Activated CD4-positive, alpha-beta memory T cell treated with anti-CD3 and anti-CD28 coated beads, Interleukin-2, amount 10 ng/mL, durations not matched to agents 7 days and 5 days (primary cell): Measurements from ENCODE around the gene ISOC2. TPM values are rescaled to one million over a fixed set of nuclear protein-coding genes. Genes with fewer than 3 reads are reported as not detected.

Experiments
- CTCF ChIA-PET: fragments of 350-600 bp; sonication (Branson Sonifier 250); formaldehyde crosslinking; loops from one replicate; lab custom pipeline; 2021; ENCODE audit warnings: antibody characterized with exemption, inconsistent platforms; lab: Charles Lee
- POLR2A ChIA-PET: fragments of 350-600 bp; sonication (Branson Sonifier 250); formaldehyde crosslinking; loops from one replicate; lab custom pipeline; 2021; ENCODE audit warnings: antibody characterized with exemption; lab: Charles Lee
- DNase-seq: peaks from one replicate; pipeline ENCODE4 v3.0.0-alpha.2; 2020
- H3K27ac Mint-ChIP-seq: one replicate; pipeline ENCODE4 v1.8.0; 2021; ENCODE audit warnings: mild to moderate bottlenecking, mixed read lengths
- H3K27me3 Mint-ChIP-seq: one replicate; pipeline ENCODE4 v1.8.0; 2021; ENCODE audit warnings: mixed read lengths
- H3K36me3 Mint-ChIP-seq: one replicate; pipeline ENCODE4 v1.8.0; 2021; ENCODE audit warnings: low read depth, mixed read lengths
- H3K4me1 Mint-ChIP-seq: one replicate; pipeline ENCODE4 v1.8.0; 2021; ENCODE audit warnings: mixed read lengths
- H3K4me3 Mint-ChIP-seq: one replicate; pipeline ENCODE4 v1.8.0; 2021; ENCODE audit warnings: mild to moderate bottlenecking, mixed read lengths
- H3K9me3 Mint-ChIP-seq: one replicate; pipeline ENCODE4 v1.8.0; 2021; ENCODE audit warnings: mixed read lengths
- total RNA-seq, 2 experiments: library from RNA; stranded (reverse); gene quantifications; one replicate each; pipeline ENCODE4 v1.2.3, GENCODE V29; 2021

ISOC2 gene
- total RNA-seq, 2 experiments from 2014 or later, result 14.5 to 16.7 TPM

GRCh38 chr19:55467236-55468053, 6.0 kb upstream of the ISOC2 start:
- peaks cover 2% of the 10 kb centered on the region for H3K27me3 Mint-ChIP-seq
- no peaks in the 10 kb centered on the region for H3K9me3 Mint-ChIP-seq
- no peak overlapping the region for H3K27ac Mint-ChIP-seq
- peaks cover 6% of the 10 kb centered on the region for H3K4me1 Mint-ChIP-seq
- no peak overlapping the region for H3K4me3 Mint-ChIP-seq
- ChIA-PET CTCF (interaction anchor here (0.6 to 4.0 kb wide), 24 partner anchors 8 to 350 kb away, joined by 3 to 63 read pairs (median 4); partner anchors contain the start of genes NAT14, PPP1R12C, TMEM238 and ZNF628), POLR2A (interaction anchor here (0.9 to 1.9 kb wide), 3 partner anchors 9 to 37 kb away, joined by 3 to 6 read pairs (median 4); partner anchors contain the start of gene ZNF628)
- H3K36me3 Mint-ChIP-seq, result no peaks in the 10 kb centered on the region
- peak; percentile 73 for DNase-seq

DNA sequence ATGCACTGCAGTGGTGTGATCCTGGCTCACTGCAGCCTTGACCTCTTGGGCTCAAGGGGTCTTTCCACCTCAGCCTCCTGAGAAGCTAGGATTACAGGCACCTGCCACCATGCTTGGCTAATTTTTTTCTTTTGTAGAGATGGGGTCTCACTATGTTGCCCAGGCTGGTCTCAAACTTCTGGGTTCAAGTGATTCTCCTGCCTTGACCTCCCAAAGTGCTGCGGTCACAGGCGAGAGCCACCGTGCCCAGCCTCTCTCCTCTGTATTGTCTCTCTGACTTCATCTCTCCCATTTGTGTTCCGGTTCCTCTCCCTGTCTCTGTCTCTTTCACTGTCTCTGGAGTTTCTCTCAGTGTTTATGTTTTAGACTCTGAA, 4.8 kb upstream of the ISOC2 start:
- no peak for DNase-seq
- Mint-ChIP-seq H3K27ac (no peak overlapping the region), H3K27me3 (peaks cover 2% of the 10 kb centered on the region), H3K4me3 (no peak overlapping the region), H3K4me1 (peaks cover 15% of the 10 kb centered on the region), H3K9me3 (no peaks in the 10 kb centered on the region), H3K36me3 (no peaks in the 10 kb centered on the region)
- ChIA-PET POLR2A (interaction anchor here (1.0 to 1.9 kb wide), 2 partner anchors 10 to 38 kb away, joined by 4 to 6 read pairs; partner anchors contain the start of gene ZNF628), CTCF (interaction anchor here (0.8 to 4.0 kb wide), 10 partner anchors 11 to 325 kb away, joined by 3 to 63 read pairs (median 6); partner anchors contain the start of genes ZNF628 and ZNF865)

DNA sequence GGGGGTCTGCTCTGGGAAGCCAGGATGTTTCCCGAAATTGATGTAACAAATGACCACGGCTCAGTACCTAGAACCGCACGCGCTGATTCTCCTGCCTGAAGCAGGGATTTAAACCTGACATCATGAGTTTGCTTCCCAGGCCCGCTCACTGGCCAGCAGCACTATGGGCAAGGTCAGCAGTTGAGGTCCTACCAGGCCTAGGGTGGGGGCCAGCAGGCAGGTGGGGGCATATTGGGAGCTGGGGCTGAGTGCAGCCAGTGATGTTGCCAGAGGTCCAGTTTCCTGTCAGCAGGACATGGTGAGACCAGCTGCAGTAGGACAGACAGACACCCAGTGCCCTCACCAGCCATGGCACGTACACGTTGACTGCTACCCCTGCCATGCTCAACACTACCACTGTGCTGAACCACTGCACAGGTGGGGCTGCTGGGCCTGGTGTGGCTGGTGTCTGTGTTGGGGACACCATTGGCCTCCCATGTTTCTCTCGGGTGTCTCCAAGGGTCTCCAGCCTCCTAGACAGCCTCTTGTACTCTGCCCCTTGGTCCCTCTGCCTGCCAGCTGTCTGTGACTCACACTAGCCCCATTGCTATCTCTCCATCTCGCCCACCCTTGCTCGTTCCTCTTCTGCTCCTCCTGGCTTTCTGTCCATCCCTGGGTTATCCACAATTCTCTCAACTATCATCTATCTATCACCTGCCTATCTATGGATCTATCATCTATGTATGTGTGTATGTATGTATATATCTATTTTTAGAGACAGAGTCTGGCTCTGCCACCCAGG, 4.2 kb upstream of the ISOC2 start:
- Mint-ChIP-seq H3K27ac (no peak overlapping the region), H3K4me3 (no peak overlapping the region), H3K9me3 (no peaks in the 10 kb centered on the region), H3K36me3 (no peaks in the 10 kb centered on the region), H3K27me3 (peaks cover 2% of the 10 kb centered on the region), H3K4me1 (peaks cover 21% of the 10 kb centered on the region)
- POLR2A ChIA-PET, result interaction anchor here (1.9 kb wide), 1 partner anchor 11 kb away, joined by 6 read pairs; the partner anchor contains the start of gene ZNF628
- CTCF ChIA-PET, result interaction anchor here (2.7 to 3.8 kb wide), 2 partner anchors 11 to 167 kb away, joined by 10 to 40 read pairs; partner anchors contain the start of gene ZNF628
- DNase-seq, result no peak

DNA sequence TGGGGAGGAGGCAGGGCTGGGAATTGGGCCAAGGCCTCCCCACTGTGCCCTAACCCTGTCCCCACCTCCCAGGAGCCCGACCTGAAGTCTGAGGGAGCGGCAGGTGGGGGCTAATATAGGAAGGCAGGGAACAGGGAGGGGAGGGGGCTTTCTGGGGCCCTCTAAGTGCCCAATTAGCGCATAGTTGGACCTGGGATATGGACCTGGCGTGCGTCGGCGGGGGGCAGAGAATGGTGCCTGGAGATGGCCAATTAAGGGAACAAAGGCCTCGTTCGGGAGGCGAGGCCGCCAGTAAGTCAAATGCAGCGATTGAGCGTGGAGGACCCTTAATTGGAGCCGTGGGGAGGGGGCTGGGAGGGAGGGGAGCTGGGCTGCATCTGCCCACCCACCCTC, 3.2 kb upstream of the ISOC2 start, which contains the start of gene C19orf85:
Gene C19orf85 (minus strand): TSS at position 90 of the 393 bp plus-strand sequence. CDS start 197 bp downstream, outside the sequence.
- POLR2A ChIA-PET, result no interaction called here
- no peaks in the 10 kb centered on the region for H3K36me3 Mint-ChIP-seq
- H3K4me1 Mint-ChIP-seq, result peaks cover 29% of the 10 kb centered on the region
- no peak within 1 kb of the TSS for H3K4me3 Mint-ChIP-seq
- no peak within 1 kb of the TSS for H3K27ac Mint-ChIP-seq
- CTCF ChIA-PET, result no interaction called here
- no peaks in the 10 kb centered on the region for H3K9me3 Mint-ChIP-seq
- no peak for DNase-seq
- H3K27me3 Mint-ChIP-seq, result peaks cover 2% of the 10 kb centered on the region

GRCh38 chr19:55464039-55464661, 2.7 kb upstream of the ISOC2 start:
- no peak for DNase-seq

DNA sequence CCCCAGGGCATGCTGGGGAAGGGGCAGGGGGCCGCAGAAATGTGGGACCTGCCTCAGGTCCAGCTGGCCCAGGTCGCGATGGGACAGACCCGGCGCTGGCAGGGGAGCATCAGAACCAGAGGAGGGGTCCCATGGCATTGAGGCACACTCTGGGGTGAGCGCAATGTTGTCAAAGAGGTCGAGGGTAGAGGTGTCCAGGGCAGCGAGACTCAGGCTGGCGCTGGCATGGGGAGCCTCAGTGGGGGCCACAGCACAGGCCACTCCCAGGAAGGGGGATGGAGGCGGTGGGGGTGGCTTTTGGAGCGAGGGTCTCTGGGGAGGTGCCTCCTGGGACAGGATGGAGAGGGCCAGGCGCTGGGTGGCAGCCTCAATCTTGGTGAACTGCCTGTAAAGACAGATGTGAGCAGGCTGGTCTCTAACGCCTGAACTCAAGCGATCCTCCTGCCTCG, 2.2 kb upstream of the ISOC2 start:
- POLR2A ChIA-PET, result no interaction called here

More at GRCh38 chr19:55464039-55464661, 2.7 kb upstream of the ISOC2 start:
- ChIA-PET CTCF (no interaction called here), POLR2A (no interaction called here)
- H3K9me3 Mint-ChIP-seq, result no peaks in the 10 kb centered on the region
- no peak overlapping the region for H3K27ac Mint-ChIP-seq
- H3K4me3 Mint-ChIP-seq, result no peak overlapping the region
- H3K27me3 Mint-ChIP-seq, result peaks cover 2% of the 10 kb centered on the region
- H3K4me1 Mint-ChIP-seq, result peaks cover 29% of the 10 kb centered on the region
- H3K36me3 Mint-ChIP-seq, result no peaks in the 10 kb centered on the region

DNA sequence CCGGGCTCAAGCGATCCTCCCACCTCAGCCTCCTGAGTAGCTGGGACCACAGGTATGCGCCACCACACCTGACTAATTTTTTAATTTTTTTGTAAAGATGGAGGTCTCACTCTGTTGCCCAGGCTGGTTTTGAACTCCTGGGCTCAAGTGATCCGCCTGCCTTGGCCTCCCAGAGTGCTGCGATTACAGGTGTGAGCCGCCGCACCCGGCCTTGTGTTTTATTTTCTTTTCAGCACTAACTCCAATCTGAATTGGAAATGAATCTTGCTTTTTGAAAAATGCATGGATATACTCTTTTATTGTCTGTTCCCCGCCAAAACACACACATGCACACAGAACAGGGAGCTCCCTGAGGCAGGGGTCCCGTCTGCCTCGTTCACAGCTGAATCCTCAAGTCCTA, 1.3 kb upstream of the ISOC2 start:
- POLR2A ChIA-PET, result no interaction called here
- no peaks in the 10 kb centered on the region for H3K36me3 Mint-ChIP-seq
- H3K27ac Mint-ChIP-seq, result peak overlapping the region; percentile 44
- DNase-seq, result no peak
- CTCF ChIA-PET, result interaction anchor here (1.5 to 1.8 kb wide), 2 partner anchors 10 to 42 kb away, joined by 7 to 36 read pairs; no protein-coding TSS in a partner anchor
- no peaks in the 10 kb centered on the region for H3K9me3 Mint-ChIP-seq
- H3K4me3 Mint-ChIP-seq, result peak overlapping the region; percentile 81
- peaks cover 2% of the 10 kb centered on the region for H3K27me3 Mint-ChIP-seq
- peaks cover 26% of the 10 kb centered on the region for H3K4me1 Mint-ChIP-seq

More for the DNA sequence above, 2.2 kb upstream of the ISOC2 start:
- Mint-ChIP-seq H3K36me3 (no peaks in the 10 kb centered on the region), H3K4me3 (no peak overlapping the region), H3K9me3 (no peaks in the 10 kb centered on the region), H3K27ac (no peak overlapping the region), H3K4me1 (peaks cover 29% of the 10 kb centered on the region), H3K27me3 (peaks cover 2% of the 10 kb centered on the region)
- DNase-seq, result no peak
- CTCF ChIA-PET, result no interaction called here

DNA sequence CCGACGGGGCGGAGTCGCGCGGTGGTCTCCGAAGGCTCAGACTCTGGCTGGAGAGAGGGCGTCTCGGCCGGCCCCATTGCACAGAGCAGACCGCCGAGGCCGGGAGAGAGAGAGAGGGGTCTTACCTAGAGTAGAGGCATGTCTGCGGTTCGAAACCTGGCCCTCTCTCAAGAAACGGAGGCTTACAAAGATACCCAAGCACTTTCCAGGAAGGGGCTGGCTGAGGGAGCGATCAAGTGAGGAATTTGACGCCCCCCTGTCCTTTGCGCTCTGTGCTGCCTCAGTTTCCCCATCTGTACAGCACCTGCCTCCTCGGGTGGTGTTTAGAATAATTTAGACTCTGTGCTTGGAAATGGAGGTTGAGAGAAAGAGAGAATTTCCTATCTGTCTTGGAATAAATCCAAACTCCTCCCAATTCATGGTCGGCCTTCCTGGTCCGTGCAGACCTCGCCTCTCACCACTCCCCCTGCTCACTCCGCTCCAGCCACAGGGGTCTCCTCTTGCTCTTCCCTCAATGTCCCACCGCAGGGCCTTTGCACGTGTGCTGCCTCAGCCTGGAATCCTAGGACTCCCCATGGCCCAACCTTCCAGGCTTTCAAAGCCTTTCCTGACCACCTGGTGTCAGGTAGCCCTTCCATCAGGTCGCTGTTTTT, 658 bp upstream of the ISOC2 start:
- ChIA-PET POLR2A (interaction anchor here (0.6 to 1.0 kb wide), 7 partner anchors 14 to 208 kb away, joined by 3 to 7 read pairs (median 3); partner anchors contain the start of genes NAT14, UBE2S and ZNF628), CTCF (interaction anchor here (0.7 to 1.8 kb wide), 10 partner anchors 9 to 843 kb away, joined by 3 to 36 read pairs (median 4); partner anchors contain the start of genes KMT5C and ZNF628)
- Mint-ChIP-seq H3K4me1 (peaks cover 23% of the 10 kb centered on the region), H3K4me3 (peak overlapping the region; percentile 81), H3K27me3 (peaks cover 2% of the 10 kb centered on the region), H3K9me3 (no peaks in the 10 kb centered on the region), H3K36me3 (no peaks in the 10 kb centered on the region), H3K27ac (peak overlapping the region; percentile 44)
- DNase-seq, result no peak

- ChIA-PET POLR2A (no interaction called here), CTCF (interaction anchor here (1.5 kb wide), 1 partner anchor 43 kb away, joined by 3 read pairs; no protein-coding TSS in a partner anchor)
- DNase-seq, result peak; percentile 49
- Mint-ChIP-seq H3K36me3 (no peaks in the 10 kb centered on the region), H3K27me3 (peaks cover under 1% of the 10 kb centered on the region), H3K4me1 (peaks cover 23% of the 10 kb centered on the region), H3K9me3 (no peaks in the 10 kb centered on the region), H3K4me3 (peak overlapping the region; percentile 81), H3K27ac (peak overlapping the region; percentile 44)
These were observed 678 bp downstream of the ISOC2 start for GRCh38 chr19:55460670-55461258.

GRCh38 chr19:55459950-55460657, 1.3 kb downstream of the ISOC2 start:
- Mint-ChIP-seq H3K4me3 (peak overlapping the region; percentile 81), H3K27me3 (no peaks in the 10 kb centered on the region), H3K27ac (peak overlapping the region; percentile 34), H3K36me3 (no peaks in the 10 kb centered on the region), H3K9me3 (no peaks in the 10 kb centered on the region), H3K4me1 (peaks cover 23% of the 10 kb centered on the region)
- DNase-seq, result no peak
- POLR2A ChIA-PET, result interaction anchor here (1.0 kb wide), 1 partner anchor 16 kb away, joined by 3 read pairs; the partner anchor contains the start of gene ZNF628
- CTCF ChIA-PET, result interaction anchor here (1.3 to 2.3 kb wide), 3 partner anchors 7 to 299 kb away, joined by 3 to 10 read pairs (median 4); no protein-coding TSS in a partner anchor

DNA sequence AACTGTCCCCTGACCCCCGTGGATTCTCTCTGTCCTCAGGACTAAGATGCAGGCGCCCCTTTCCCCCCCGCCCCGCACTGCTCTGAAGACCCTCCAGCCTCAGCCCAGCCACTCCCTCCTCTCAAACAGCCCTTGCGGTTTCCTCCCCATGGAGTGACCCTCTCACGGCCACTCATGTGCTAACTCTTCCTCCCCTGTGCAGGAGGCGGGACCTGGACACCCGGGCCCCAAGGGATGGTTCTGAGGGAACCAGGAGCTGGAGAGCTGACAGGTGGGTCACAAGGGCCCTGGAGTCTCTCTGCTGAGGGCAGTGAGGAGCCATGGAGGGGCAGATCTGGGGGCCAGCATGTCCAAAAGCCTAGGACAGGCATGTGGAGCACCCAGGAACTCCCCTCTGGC, 1.9 kb downstream of the ISOC2 start:
- Mint-ChIP-seq H3K27me3 (no peaks in the 10 kb centered on the region), H3K4me1 (peaks cover 23% of the 10 kb centered on the region), H3K4me3 (peak overlapping the region; percentile 81), H3K9me3 (no peaks in the 10 kb centered on the region), H3K36me3 (peaks cover 3% of the 10 kb centered on the region), H3K27ac (no peak overlapping the region)
- ChIA-PET POLR2A (interaction anchor here (1.0 kb wide), 1 partner anchor 17 kb away, joined by 3 read pairs; the partner anchor contains the start of gene ZNF628), CTCF (interaction anchor here (1.3 to 2.3 kb wide), 4 partner anchors 8 to 299 kb away, joined by 3 to 10 read pairs (median 5); no protein-coding TSS in a partner anchor)
- no peak for DNase-seq
